HG03571 (cell line): ENCODE measurements around the gene SLC6A12.

Experiments used
- ATAC-seq: cut with Tn5 transposase; IDR thresholded peaks from one replicate; pipeline ENCODE4 v1.9.1; 2021; ENCODE audit not compliant: unreplicated experiment

Gene SLC6A12

DNA sequence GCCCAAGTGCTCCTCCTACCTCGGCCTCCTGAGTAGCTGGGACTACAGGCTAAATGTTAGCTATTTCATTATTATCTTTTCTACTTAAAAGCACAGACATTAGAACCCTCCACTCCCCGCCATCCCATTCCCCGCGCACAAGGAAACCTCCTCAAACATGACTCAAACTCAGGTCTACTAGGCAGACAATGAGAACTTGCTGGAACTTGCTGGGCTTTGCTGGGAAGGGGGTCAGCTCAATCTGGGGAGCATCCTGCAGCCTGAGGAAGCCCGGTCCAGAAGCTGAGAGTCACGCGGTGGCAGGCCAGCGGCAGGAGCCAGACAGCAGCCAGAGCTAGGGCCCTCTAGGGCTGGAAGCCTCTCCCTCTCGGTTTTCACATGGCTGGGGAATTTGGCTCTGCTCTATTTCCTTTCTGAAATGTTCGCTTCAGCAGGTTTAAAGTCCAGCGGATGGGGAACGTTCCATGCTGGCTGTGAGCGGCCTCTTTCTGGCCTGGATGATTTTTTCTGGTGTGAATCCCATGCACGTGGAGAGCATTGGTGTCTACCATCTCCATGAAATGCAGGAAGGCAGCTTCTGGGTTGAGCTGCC, 68.5 kb downstream of the SLC6A12 start:
- ATAC-seq, result no peak

DNA sequence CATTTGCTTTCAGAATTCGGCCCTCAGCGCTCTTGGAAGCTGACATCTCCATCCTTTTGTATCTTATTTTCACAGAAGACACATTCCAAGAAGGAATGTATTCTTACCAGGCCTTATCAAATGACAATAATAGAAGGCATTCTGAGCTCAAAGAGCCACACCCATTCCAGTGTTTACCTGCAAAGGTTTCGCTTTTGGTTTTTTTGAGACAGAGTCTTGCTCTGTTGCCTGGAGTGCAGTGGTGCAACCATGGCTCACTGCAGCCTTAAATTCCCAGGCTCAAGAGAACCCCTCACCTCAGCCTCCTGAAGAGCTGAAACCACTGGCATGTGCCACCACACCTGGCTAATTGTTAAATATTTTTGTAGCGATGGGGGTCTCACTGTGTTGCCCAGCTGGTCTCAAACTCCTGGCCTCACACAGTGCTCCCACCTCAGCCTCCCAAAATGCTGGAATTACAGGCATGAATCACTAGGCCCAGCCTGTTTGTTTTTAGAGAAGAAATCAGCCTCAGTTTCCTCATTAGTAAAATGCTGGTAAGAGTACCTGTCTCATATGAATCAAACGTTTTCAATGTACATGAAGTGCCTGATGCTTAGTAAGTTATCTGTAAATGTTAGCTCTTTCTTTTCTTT, 69.2 kb downstream of the SLC6A12 start:
- no peak for ATAC-seq

DNA sequence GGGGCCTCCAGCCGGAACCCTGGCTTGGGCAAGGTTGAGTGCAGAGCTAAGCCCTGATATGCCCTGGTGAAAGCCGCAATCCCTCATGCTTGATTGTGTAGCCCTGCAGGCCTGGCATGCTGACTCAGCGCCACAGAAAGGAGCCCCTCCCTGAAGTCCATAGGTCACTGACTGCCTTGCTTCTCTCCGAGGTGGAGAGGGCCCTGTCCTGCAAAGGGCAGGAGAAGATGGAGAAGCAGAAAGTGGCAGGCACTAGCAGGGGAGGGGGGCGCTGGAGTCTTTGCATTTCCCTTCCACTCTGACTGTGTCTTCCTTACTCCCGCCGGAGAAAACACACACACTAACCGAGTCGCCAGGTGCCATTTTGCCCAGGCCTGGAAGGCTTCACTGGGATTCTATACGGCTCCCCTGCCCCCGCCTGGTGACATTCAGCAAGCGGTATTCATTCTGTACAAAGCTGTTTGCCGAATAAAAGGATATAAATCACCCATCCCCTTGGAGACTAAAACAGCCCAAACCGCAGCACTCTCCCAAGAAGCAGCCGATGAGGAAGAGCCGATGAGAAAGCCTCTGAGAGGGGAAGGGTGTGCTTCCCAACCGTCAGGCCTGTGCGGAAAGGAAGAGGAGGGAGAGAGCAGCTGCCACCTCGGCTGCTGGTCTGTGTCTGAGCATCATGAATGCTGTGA, 69.8 kb downstream of the SLC6A12 start:
- no peak for ATAC-seq

DNA sequence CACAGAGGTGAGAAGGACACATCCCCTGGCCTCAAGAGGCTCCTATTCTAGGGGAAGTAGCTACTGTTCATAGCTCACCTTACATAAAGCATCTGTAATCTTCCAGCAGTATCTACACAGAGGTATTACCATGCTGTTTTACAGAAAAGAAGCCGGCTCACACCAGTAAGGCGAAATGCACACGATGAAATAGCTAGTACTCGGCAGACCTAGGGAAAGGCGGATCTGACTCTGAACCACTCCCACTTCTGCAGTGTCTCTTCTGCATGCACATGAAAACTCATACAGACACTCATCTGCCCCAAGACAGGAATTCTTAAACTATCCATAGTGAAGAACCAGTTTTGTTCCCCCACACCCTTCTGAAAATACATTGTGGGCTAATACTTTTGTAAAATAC, 73.8 kb downstream of the SLC6A12 start:
- no peak for ATAC-seq
